ENCODE measurements around the gene RASSF1. TPM values are rescaled to one million over a fixed set of nuclear protein-coding genes. Genes with fewer than 3 reads are reported as not detected.

Gene RASSF1
- total RNA-seq (2014; rRNA removed; shearing (Covaris generic)) = 24.2 and 30.2 TPM in 2 replicates

- peak; percentile 43 for DNase-seq (ENCODE audit: low spot score)
These were observed at the start of gene RASSF1 for GRCh38 chr3:50340448-50341329. Gene RASSF1, minus strand, starts transcription at chr3:50340836. Its CDS starts 31 bp downstream, at chr3:50340805.

GRCh38 chr3:50389414-50389767 lies 48.8 kb upstream of the RASSF1 start:
- no peak for DNase-seq (ENCODE audit: low spot score)

GRCh38 chr3:50388720-50389413 lies 48.2 kb upstream of the RASSF1 start:
- no peak for DNase-seq (ENCODE audit: low spot score)

- DNase-seq (ENCODE audit: low spot score) = no peak
These were observed 47.5 kb upstream of the RASSF1 start for GRCh38 chr3:50388016-50388719.

- no peak for DNase-seq (ENCODE audit: low spot score)
These were observed 45.1 kb upstream of the RASSF1 start for GRCh38 chr3:50385754-50386153.

- no peak for DNase-seq (ENCODE audit: low spot score)
These were observed 43.1 kb upstream of the RASSF1 start for GRCh38 chr3:50383750-50384149.

GRCh38 chr3:50382722-50383121 lies 42.1 kb upstream of the RASSF1 start:
- no peak for DNase-seq (ENCODE audit: low spot score)

- DNase-seq (ENCODE audit: low spot score) = no peak
These were observed 40.7 kb upstream of the RASSF1 start for GRCh38 chr3:50381383-50381782.

- DNase-seq (ENCODE audit: low spot score) = no peak
These were observed 39.9 kb upstream of the RASSF1 start for GRCh38 chr3:50380405-50381085.

GRCh38 chr3:50378757-50379156 lies 38.1 kb upstream of the RASSF1 start:
- no peak for DNase-seq (ENCODE audit: low spot score)

GRCh38 chr3:50378024-50378423 lies 37.4 kb upstream of the RASSF1 start:
- no peak for DNase-seq (ENCODE audit: low spot score)

- no peak for DNase-seq (ENCODE audit: low spot score)
These were observed 34.8 kb upstream of the RASSF1 start for GRCh38 chr3:50375258-50375931.

GRCh38 chr3:50374363-50375257 lies 34.0 kb upstream of the RASSF1 start:
- no peak for DNase-seq (ENCODE audit: low spot score)

GRCh38 chr3:50373146-50374051 lies 32.8 kb upstream of the RASSF1 start:
- DNase-seq (ENCODE audit: low spot score) = no peak

GRCh38 chr3:50372349-50372748 lies 31.7 kb upstream of the RASSF1 start:
- no peak for DNase-seq (ENCODE audit: low spot score)

GRCh38 chr3:50371133-50371685 lies 30.6 kb upstream of the RASSF1 start:
- no peak for DNase-seq (ENCODE audit: low spot score)

GRCh38 chr3:50370594-50370993 lies 30.0 kb upstream of the RASSF1 start:
- no peak for DNase-seq (ENCODE audit: low spot score)

GRCh38 chr3:50369012-50369670 lies 28.5 kb upstream of the RASSF1 start:
- DNase-seq (ENCODE audit: low spot score) = no peak
